GM19452 (cell line): Measurements from ENCODE around the gene NEDD9.

Experiments
- ATAC-seq: cut with Tn5 transposase; IDR thresholded peaks from one replicate; pipeline ENCODE4 v1.9.1; 2021; ENCODE audit not compliant: unreplicated experiment

Gene NEDD9

GRCh38 chr6:11232193-11232769 is at the start of gene NEDD9:
Gene NEDD9, minus strand, starts transcription at chr6:11232668. Its CDS starts 153 bp downstream, at chr6:11232515.
- peak; percentile 98 for ATAC-seq

- ATAC-seq, result no peak
Measured at GRCh38 chr6:11282245-11282644, 49.8 kb upstream of the NEDD9 start.

GRCh38 chr6:11280394-11280793 is 47.9 kb upstream of the NEDD9 start:
- ATAC-seq, result no peak

GRCh38 chr6:11279284-11279689 is 46.8 kb upstream of the NEDD9 start:
- no peak for ATAC-seq

- ATAC-seq, result no peak
Measured at GRCh38 chr6:11278207-11278559, 45.7 kb upstream of the NEDD9 start.

GRCh38 chr6:11277275-11278206 is 45.1 kb upstream of the NEDD9 start:
- ATAC-seq, result peak; percentile 50

- ATAC-seq, result no peak
Measured at GRCh38 chr6:11276911-11277274, 44.4 kb upstream of the NEDD9 start.

- ATAC-seq, result no peak
Measured at GRCh38 chr6:11276228-11276627, 43.8 kb upstream of the NEDD9 start.

- ATAC-seq, result peak; percentile 84
Measured at GRCh38 chr6:11275598-11275997, 43.1 kb upstream of the NEDD9 start.

- no peak for ATAC-seq
Measured at GRCh38 chr6:11273406-11274065, 41.1 kb upstream of the NEDD9 start.

- ATAC-seq, result no peak
Measured at GRCh38 chr6:11272491-11273192, 40.2 kb upstream of the NEDD9 start.

GRCh38 chr6:11271228-11272020 is 39.0 kb upstream of the NEDD9 start:
- no peak for ATAC-seq

- ATAC-seq, result no peak
Measured at GRCh38 chr6:11270030-11271027, 37.9 kb upstream of the NEDD9 start.

GRCh38 chr6:11268978-11269377 is 36.5 kb upstream of the NEDD9 start:
- ATAC-seq, result no peak

- no peak for ATAC-seq
Measured at GRCh38 chr6:11266926-11267325, 34.5 kb upstream of the NEDD9 start.

- ATAC-seq, result no peak
Measured at GRCh38 chr6:11265932-11266331, 33.5 kb upstream of the NEDD9 start.

GRCh38 chr6:11264100-11264499 is 31.6 kb upstream of the NEDD9 start:
- ATAC-seq, result no peak

GRCh38 chr6:11263291-11263775 is 30.9 kb upstream of the NEDD9 start:
- ATAC-seq, result no peak

GRCh38 chr6:11262242-11262641 is 29.8 kb upstream of the NEDD9 start:
- ATAC-seq, result no peak
